HG03108 (cell line): ENCODE measurements around the gene TMEM130.

Source experiments
- ATAC-seq: cut with Tn5 transposase; IDR thresholded peaks from one replicate; pipeline ENCODE4 v1.9.1; 2021; ENCODE audit warnings: moderate library complexity; ENCODE audit not compliant: unreplicated experiment

The TMEM130 gene, protein sequence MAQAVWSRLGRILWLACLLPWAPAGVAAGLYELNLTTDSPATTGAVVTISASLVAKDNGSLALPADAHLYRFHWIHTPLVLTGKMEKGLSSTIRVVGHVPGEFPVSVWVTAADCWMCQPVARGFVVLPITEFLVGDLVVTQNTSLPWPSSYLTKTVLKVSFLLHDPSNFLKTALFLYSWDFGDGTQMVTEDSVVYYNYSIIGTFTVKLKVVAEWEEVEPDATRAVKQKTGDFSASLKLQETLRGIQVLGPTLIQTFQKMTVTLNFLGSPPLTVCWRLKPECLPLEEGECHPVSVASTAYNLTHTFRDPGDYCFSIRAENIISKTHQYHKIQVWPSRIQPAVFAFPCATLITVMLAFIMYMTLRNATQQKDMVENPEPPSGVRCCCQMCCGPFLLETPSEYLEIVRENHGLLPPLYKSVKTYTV

GRCh38 chr7:98869597-98870120, at the start of gene TMEM130:
Gene TMEM130 (minus strand): TSS chr7:98870014. CDS start chr7:98869861, 153 bp downstream.
- ATAC-seq: no peak

- no peak for ATAC-seq
These were observed 47.5 kb upstream of the TMEM130 start for GRCh38 chr7:98917331-98917730.

GRCh38 chr7:98913612-98914011, 43.8 kb upstream of the TMEM130 start:
- no peak for ATAC-seq

- ATAC-seq: no peak
These were observed 43.2 kb upstream of the TMEM130 start for GRCh38 chr7:98913026-98913425.

DNA sequence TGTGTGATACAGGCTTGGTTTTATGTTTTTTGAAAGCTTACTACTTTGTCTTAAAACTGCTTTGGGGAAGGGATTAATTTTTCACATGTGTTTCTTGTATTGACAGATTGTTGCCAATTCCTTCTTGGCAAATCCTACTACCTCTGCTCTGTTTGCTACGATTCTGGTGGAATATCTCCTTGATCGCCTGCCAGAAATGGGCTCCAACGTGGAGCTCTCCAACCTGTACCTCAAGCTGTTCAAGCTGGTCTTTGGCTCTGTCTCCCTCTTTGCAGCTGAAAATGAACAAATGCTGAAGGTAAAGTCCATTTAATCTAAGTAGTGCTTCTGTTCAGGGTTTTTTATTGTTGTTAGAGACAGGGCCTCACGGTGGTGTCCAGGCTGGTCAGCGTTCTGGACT, 42.1 kb upstream of the TMEM130 start:
- no peak for ATAC-seq

GRCh38 chr7:98910427-98910826, 40.6 kb upstream of the TMEM130 start:
- no peak for ATAC-seq

DNA sequence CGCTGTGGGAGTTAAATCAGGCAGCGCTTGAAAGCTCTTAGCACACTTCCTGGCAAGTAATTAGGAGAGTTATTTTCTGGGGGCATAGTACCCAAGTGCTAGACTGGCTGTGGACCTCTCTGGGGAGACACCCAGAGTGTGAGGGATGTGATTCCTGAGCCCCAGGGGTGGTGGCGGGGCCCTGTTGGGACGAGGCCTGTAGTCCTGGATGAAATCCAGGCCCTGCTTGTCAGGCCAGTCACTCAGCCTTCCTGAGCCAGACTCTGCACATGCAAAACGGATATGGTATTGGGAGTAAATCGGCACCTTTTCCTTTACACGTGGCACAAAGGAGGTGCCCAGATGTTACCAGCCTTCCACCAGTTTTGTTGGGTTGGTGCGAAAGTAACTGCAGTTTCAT, 39.7 kb upstream of the TMEM130 start:
- no peak for ATAC-seq

- no peak for ATAC-seq
These were observed 38.8 kb upstream of the TMEM130 start for GRCh38 chr7:98908585-98908984.

GRCh38 chr7:98907570-98907969, 37.8 kb upstream of the TMEM130 start:
- ATAC-seq: no peak

DNA sequence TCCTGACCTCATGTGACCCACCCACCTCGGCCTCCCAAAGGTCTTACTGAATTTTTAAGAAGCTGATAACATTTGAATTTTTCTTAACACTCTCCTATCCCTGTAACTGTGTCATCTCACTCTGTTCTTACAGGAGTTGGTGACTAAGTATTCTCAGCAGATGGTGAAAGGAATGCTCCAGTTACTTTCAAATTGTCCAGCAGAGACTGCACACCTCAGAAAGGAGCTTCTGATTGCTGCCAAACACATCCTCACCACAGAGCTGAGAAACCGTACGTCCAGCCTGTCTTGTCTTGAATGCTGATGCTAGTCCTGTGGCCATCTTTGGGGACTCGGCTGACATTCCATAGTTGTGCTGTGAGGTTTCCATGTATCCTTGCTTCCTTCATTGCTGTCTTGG, 33.4 kb upstream of the TMEM130 start:
- no peak for ATAC-seq

- ATAC-seq: no peak
These were observed 32.7 kb upstream of the TMEM130 start for GRCh38 chr7:98902523-98902922.

DNA sequence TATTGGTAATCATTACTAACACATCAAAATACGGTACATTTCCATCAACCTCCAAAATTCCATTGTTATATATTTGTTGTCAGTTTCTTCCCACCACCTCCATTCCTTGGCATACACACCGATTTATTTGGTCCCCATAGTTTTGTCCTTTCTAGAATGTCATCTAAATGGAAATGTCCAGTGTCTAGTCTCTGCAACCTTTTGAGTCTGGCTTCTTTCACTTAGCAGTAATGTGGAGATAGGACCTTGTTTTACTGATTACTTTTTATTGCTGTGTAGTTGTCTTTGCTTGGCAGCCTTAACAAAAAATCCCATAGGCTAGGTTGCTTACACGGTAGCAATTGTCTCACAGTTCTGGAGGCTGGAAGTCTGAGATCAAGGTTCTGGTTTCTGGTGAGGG, 31.0 kb upstream of the TMEM130 start:
- no peak for ATAC-seq

DNA sequence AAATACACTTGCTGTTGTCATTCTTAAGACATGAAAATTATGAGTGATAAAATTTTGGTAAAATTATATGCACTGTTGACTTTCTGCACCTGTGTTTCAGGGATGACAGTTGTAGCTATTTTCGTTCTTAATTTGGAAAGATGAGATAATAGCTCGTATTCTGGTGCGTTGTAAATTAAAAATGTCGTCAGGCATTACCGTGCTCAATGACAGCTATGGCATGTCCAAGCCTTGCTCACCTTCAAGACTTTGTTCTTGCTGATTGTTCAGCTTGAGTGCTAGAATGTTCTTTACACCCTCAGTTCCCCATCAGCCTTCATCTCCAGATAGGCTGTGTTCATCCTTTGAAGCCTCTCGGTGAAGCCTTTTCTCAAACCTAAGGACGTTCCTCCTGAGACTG, 30.0 kb upstream of the TMEM130 start:
- ATAC-seq: no peak

- no peak for ATAC-seq
These were observed 22.8 kb upstream of the TMEM130 start for GRCh38 chr7:98892609-98893008.

GRCh38 chr7:98887038-98887437, 17.2 kb upstream of the TMEM130 start:
- no peak for ATAC-seq

DNA sequence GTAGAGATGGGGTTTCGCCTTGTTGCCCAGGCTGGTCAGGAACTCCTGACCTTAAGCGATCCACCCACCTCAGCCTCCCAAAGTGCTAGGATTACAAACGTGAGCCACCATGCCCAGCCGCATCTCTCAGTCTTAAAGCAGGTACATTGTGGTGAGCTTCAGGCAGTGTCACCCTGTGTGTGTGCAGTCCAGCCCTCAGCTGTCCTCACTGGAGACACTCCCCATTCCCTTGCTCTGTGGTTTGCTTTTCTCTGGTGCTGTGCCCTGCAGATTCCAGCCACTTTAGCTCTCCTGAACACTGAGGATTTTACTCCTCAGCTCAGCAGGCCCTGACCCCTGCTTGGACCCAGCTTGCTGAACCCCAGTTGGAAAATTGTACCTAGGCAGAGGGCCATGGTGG, 14.6 kb upstream of the TMEM130 start:
- ATAC-seq: no peak

GRCh38 chr7:98881561-98882315, 11.9 kb upstream of the TMEM130 start:
- no peak for ATAC-seq

GRCh38 chr7:98880485-98880884, 10.7 kb upstream of the TMEM130 start:
- ATAC-seq: no peak

DNA sequence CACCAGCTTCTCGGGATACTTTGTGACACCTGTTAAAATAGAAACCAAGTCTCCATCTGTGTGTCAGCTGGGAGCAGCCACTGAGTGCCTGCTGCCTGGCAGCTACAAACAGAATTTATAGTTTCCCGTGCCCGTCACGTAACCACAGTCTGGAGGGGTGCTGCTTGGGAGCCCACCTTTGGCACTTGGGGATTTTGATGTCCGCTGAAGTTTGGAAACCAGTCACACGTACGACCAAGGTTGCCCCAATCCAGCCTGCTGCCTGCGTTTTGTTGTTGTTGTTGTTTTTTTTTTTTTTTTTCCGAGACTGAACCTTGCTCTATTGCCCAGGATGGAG, 10.1 kb upstream of the TMEM130 start:
- ATAC-seq: no peak

DNA sequence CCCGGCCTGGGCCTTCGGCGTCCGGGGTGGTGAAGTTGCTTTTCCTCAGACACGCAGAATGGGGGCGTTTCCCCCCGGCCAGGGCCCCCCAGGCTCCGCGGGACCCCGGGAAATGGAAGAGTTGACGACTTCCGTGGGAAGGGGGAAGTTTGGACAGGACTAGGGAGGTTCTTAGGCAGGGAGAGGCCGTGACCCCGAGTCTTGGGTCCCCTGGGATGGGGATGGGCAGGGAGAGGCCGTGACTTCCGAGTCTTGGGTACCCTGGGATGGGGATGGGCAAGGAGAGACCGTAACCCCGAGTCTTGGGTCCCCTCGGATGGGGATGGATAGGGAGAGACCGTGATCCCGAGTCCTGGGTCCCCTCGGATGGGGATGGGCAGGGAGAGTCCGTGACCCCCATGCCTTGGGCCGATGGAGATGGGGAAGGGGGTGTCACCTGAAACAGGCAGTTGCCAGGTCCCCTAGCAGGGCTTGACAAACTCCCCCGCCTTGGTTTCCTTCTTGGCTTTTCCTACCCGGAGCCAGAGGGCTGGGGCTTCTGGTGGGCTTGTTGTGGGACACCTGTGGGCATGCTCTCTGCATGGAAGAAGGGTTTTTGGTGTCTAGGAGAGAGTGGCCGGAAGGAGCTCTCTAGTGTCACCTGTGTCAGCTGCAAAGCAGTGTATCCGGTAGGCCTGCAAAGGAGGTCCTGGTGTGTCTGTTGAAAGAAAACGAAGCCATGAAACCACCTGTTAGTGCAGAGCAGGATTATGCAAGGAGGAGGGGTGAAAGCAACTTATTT, 9.6 kb upstream of the TMEM130 start:
- peak; percentile 85 for ATAC-seq
